Measurements from ENCODE around the gene DHODH.
"Not testable (repeated sequence)": the region's sequence is repeated elsewhere in the genome, so short reads cannot be mapped to it uniquely, and the experiment has no call there.

Gene DHODH

DNA sequence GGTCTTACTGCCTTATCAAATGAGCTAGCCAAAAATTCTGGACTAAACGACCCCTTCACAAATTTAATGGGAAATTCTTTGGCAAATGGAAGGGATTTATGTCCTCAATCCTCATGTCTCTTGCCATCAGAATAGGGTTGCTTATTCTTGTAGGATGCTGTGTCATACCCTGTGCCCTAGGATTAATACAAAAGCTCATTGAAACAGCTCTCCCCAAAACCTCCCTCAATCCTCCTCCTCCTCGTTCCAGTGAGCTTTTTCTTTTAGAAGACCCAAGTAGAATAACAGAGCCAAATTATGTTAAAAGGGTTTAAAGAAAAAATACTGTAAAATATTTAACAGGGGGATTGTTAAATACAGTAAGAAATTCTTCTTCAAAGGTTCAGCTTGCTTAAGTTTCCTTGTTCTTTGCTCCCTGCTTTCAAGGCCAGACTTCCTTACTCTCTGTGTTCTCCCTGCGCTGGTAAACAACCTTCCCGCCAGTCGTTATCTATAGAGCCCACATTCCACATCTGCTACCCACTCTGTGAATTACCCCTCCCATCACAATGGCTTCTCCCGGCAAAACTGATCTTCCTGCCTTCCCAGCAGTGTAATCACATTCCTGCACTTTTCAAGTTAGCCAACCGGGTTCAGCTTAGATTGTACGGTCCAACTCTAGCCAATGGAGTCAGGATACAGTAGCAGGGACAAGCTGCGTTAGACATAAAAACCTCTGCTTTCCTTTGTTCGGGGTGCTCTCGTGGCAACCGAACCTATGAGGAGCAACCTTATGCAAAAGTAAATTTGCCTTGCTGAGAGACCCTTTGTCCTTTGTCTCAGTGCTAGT is 64.2 kb downstream of the DHODH start:
- H3K4me3 ChIP-seq (ENCODE audit: low read length), result no peak overlapping the region
- WGBS (ENCODE audit: insufficient coverage, insufficient read length), result no CpG with 5 or more reads among the region's 12 CpGs
- H3K4me1 ChIP-seq (ENCODE audit: control insufficient read depth, insufficient read depth, low read length), result no peaks in the 10 kb centered on the region
- no peaks in the 10 kb centered on the region for H3K36me3 ChIP-seq (ENCODE audit: control insufficient read depth, insufficient read depth, low read length)
- DNase-seq (ENCODE audit: low read depth, low spot score), result no peak
- no peak overlapping the region for H3K27ac ChIP-seq (ENCODE audit: low read length)
- no peaks in the 10 kb centered on the region for H3K9me3 ChIP-seq (ENCODE audit: control insufficient read depth, insufficient read depth, low read length)
- no peaks in the 10 kb centered on the region for H3K27me3 ChIP-seq (ENCODE audit: control insufficient read depth, insufficient read depth, low read length)

DNA sequence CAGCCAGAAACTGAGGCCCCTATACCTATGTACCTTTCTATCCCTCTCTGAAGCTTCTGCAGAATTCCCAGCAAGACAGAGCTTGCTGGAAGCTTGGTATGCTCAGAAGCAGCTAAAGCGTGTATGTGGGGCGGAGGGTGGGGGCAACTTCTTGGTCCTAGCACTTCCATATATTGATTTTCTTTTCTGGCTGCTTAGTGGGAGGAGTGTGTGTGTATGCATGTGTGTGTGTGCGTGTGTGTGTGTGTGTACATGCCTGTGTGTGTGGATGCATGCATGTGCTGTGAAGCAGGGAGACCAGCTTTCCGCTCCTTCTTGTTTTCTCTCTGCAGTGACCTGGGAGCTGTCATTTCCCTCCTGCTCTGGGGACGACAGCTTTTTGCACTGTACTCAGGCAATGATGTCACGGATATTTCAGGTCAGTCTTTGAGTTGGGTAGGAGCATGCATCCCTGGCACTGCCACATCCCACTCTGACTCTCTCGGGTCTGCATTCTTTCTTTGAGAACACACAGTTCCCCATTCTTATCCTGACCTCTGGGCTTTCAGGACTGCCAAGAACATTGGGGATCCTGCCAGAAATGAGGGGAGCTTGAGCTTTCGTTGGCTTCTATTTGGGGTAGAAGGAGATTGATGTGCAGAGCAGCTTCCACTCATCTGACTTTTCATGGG is 65.2 kb downstream of the DHODH start:
- Histone ChIP-seq H3K27me3 (ENCODE audit: control insufficient read depth, insufficient read depth, low read length) (no peaks in the 10 kb centered on the region), H3K9me3 (ENCODE audit: control insufficient read depth, insufficient read depth, low read length) (no peaks in the 10 kb centered on the region), H3K4me3 (ENCODE audit: low read length) (no peak overlapping the region), H3K27ac (ENCODE audit: low read length) (no peak overlapping the region), H3K4me1 (ENCODE audit: control insufficient read depth, insufficient read depth, low read length) (no peaks in the 10 kb centered on the region), H3K36me3 (ENCODE audit: control insufficient read depth, insufficient read depth, low read length) (no peaks in the 10 kb centered on the region)
- no peak for DNase-seq (ENCODE audit: low read depth, low spot score)
- WGBS (ENCODE audit: insufficient coverage, insufficient read length), result no CpG with 5 or more reads among the region's 8 CpGs

DNA sequence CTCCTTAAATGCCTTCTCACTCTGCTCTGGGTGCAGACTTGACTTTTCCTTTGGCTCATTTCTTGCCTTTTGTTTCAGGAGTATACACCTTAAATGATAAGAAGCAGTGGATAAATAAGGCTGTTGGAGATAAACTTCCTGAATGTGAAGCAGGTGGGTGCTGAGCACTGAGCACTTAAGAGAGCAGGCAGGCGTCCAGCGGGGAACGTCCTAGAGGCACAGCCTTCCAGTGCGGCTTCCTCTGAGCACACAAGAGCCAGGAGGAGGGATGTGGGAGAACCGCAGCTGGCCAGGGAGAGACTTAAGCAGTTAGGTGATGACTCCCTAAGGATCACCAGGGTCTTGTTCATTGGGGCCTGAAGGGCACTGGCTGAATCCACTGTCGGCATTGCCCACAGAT is 66.5 kb downstream of the DHODH start:
- H3K27ac ChIP-seq (ENCODE audit: low read length); DNase-seq (ENCODE audit: low read depth, low spot score); H3K36me3 ChIP-seq (ENCODE audit: control insufficient read depth, insufficient read depth, low read length); H3K27me3 ChIP-seq (ENCODE audit: control insufficient read depth, insufficient read depth, low read length); H3K4me3 ChIP-seq (ENCODE audit: low read length); H3K4me1 ChIP-seq (ENCODE audit: control insufficient read depth, insufficient read depth, low read length); H3K9me3 ChIP-seq (ENCODE audit: control insufficient read depth, insufficient read depth, low read length): not testable (repeated sequence)
- no CpG with 5 or more reads among the region's 6 CpGs for WGBS (ENCODE audit: insufficient coverage, insufficient read length)

Measured in iPS DF 6.9 (cell line).